ENCODE measurements around the gene ZCCHC7. TPM values are rescaled to one million over a fixed set of nuclear protein-coding genes. Genes with fewer than 3 reads are reported as not detected.

ZCCHC7 gene
- total and polyA plus RNA-seq, 4 donors: 9.8 to 30.5 (median 18.8) TPM

- Histone ChIP-seq H3K4me1 (ENCODE audit: control insufficient read depth in 1 of 2, insufficient read depth in 2 of 2, low read length in 2 of 2) (no peaks in the 10 kb centered on the region), H3K4me3 (ENCODE audit: low read length in 2 of 2) (no peak overlapping the region), H3K9me3 (ENCODE audit: control insufficient read depth, low read length) (no peaks in the 10 kb centered on the region), H3K27me3 (ENCODE audit: control insufficient read depth in 1 of 2, insufficient read depth in 2 of 2, low read length in 1 of 2) (no peaks in the 10 kb centered on the region), H3K36me3 (ENCODE audit: control insufficient read depth in 1 of 2, insufficient read depth in 2 of 2, low read length in 1 of 2) (no peaks in the 10 kb centered on the region), H3K27ac (ENCODE audit: low read depth in 1 of 2, low read length in 2 of 2) (no peak overlapping the region)
- intact Hi-C loops (cut with DNase I): no loop called here
- 95 to 98% methylated on average over 2 of the region's 2 CpGs for WGBS, 2 donors
- no peak for ATAC-seq (ENCODE audit: low FRiP score)
- no peak for DNase-seq
These were observed 134.8 kb downstream of the ZCCHC7 start for GRCh38 chr9:37255187-37255586.

- DNase-seq: no peak
These were observed 135.8 kb downstream of the ZCCHC7 start for GRCh38 chr9:37255944-37256862.

GRCh38 chr9:37259951-37260350 is 139.6 kb downstream of the ZCCHC7 start:
- no peaks in the 10 kb centered on the region for H3K27me3 ChIP-seq (ENCODE audit: control insufficient read depth in 1 of 2, insufficient read depth in 2 of 2, low read length in 1 of 2)
- no peak for ATAC-seq (ENCODE audit: low FRiP score)
- no peaks in the 10 kb centered on the region for H3K36me3 ChIP-seq (ENCODE audit: control insufficient read depth in 1 of 2, insufficient read depth in 2 of 2, low read length in 1 of 2)
- intact Hi-C loops (cut with DNase I): no loop called here
- DNase-seq: no peak
- no peaks in the 10 kb centered on the region for H3K9me3 ChIP-seq (ENCODE audit: control insufficient read depth, low read length)
- H3K4me3 ChIP-seq (ENCODE audit: low read length in 2 of 2): no peak overlapping the region
- no peak overlapping the region for H3K27ac ChIP-seq (ENCODE audit: low read depth in 1 of 2, low read length in 2 of 2)
- no peaks in the 10 kb centered on the region for H3K4me1 ChIP-seq (ENCODE audit: control insufficient read depth in 1 of 2, insufficient read depth in 2 of 2, low read length in 2 of 2)
- WGBS, 2 donors: 93 to 95% methylated on average over 3 of the region's 3 CpGs

More at GRCh38 chr9:37255944-37256862, 135.8 kb downstream of the ZCCHC7 start:
- Histone ChIP-seq H3K36me3 (ENCODE audit: control insufficient read depth in 1 of 2, insufficient read depth in 2 of 2, low read length in 1 of 2) (no peaks in the 10 kb centered on the region), H3K9me3 (ENCODE audit: control insufficient read depth, low read length) (no peaks in the 10 kb centered on the region), H3K27ac (ENCODE audit: low read depth in 1 of 2, low read length in 2 of 2) (no peak overlapping the region), H3K4me1 (ENCODE audit: control insufficient read depth in 1 of 2, insufficient read depth in 2 of 2, low read length in 2 of 2) (no peaks in the 10 kb centered on the region), H3K27me3 (ENCODE audit: control insufficient read depth in 1 of 2, insufficient read depth in 2 of 2, low read length in 1 of 2) (no peaks in the 10 kb centered on the region), H3K4me3 (ENCODE audit: low read length in 2 of 2) (no peak overlapping the region)
- WGBS, 2 donors: 71 to 82% methylated on average over 4 of the region's 4 CpGs
- intact Hi-C loops (cut with DNase I): no loop called here
- ATAC-seq (ENCODE audit: low FRiP score): no peak

- no peaks in the 10 kb centered on the region for H3K27me3 ChIP-seq (ENCODE audit: control insufficient read depth in 1 of 2, insufficient read depth in 2 of 2, low read length in 1 of 2)
- 59 to 74% methylated on average over 4 of the region's 4 CpGs for WGBS, 2 donors
- no peaks in the 10 kb centered on the region for H3K9me3 ChIP-seq (ENCODE audit: control insufficient read depth, low read length)
- intact Hi-C loops (cut with DNase I): no loop called here
- H3K4me1 ChIP-seq (ENCODE audit: control insufficient read depth in 1 of 2, insufficient read depth in 2 of 2, low read length in 2 of 2): no peaks in the 10 kb centered on the region
- DNase-seq: no peak
- no peak for ATAC-seq (ENCODE audit: low FRiP score)
- no peak overlapping the region for H3K4me3 ChIP-seq (ENCODE audit: low read length in 2 of 2)
- no peaks in the 10 kb centered on the region for H3K36me3 ChIP-seq (ENCODE audit: control insufficient read depth in 1 of 2, insufficient read depth in 2 of 2, low read length in 1 of 2)
- H3K27ac ChIP-seq (ENCODE audit: low read depth in 1 of 2, low read length in 2 of 2): no peak overlapping the region
These were observed 142.0 kb downstream of the ZCCHC7 start for GRCh38 chr9:37262410-37262809.

- no peaks in the 10 kb centered on the region for H3K9me3 ChIP-seq (ENCODE audit: control insufficient read depth, low read length)
- ATAC-seq (ENCODE audit: low FRiP score): no peak
- no peaks in the 10 kb centered on the region for H3K4me1 ChIP-seq (ENCODE audit: control insufficient read depth in 1 of 2, insufficient read depth in 2 of 2, low read length in 2 of 2)
- WGBS, 2 donors: 85 to 91% methylated on average over 1 of the region's 1 CpG
- H3K36me3 ChIP-seq (ENCODE audit: control insufficient read depth in 1 of 2, insufficient read depth in 2 of 2, low read length in 1 of 2): no peaks in the 10 kb centered on the region
- H3K27me3 ChIP-seq (ENCODE audit: control insufficient read depth in 1 of 2, insufficient read depth in 2 of 2, low read length in 1 of 2): no peaks in the 10 kb centered on the region
- no peak for DNase-seq
- intact Hi-C loops (cut with DNase I): no loop called here
- no peak overlapping the region for H3K27ac ChIP-seq (ENCODE audit: low read depth in 1 of 2, low read length in 2 of 2)
- H3K4me3 ChIP-seq (ENCODE audit: low read length in 2 of 2): no peak overlapping the region
These were observed 144.2 kb downstream of the ZCCHC7 start for GRCh38 chr9:37264539-37264938.

GRCh38 chr9:37266630-37267029 is 146.3 kb downstream of the ZCCHC7 start:
- Histone ChIP-seq H3K4me3 (ENCODE audit: low read length in 2 of 2) (no peak overlapping the region), H3K36me3 (ENCODE audit: control insufficient read depth in 1 of 2, insufficient read depth in 2 of 2, low read length in 1 of 2) (no peaks in the 10 kb centered on the region), H3K27ac (ENCODE audit: low read depth in 1 of 2, low read length in 2 of 2) (no peak overlapping the region), H3K9me3 (ENCODE audit: control insufficient read depth, low read length) (no peaks in the 10 kb centered on the region), H3K4me1 (ENCODE audit: control insufficient read depth in 1 of 2, insufficient read depth in 2 of 2, low read length in 2 of 2) (no peaks in the 10 kb centered on the region), H3K27me3 (ENCODE audit: control insufficient read depth in 1 of 2, insufficient read depth in 2 of 2, low read length in 1 of 2) (no peaks in the 10 kb centered on the region)
- 96 to 97% methylated on average over 1 of the region's 1 CpG for WGBS, 2 donors
- ATAC-seq (ENCODE audit: low FRiP score) (no peak), DNase-seq (no peak)
- intact Hi-C loops (cut with DNase I): no loop called here

- intact Hi-C loops (cut with DNase I): no loop called here
- Histone ChIP-seq H3K4me1 (ENCODE audit: control insufficient read depth in 1 of 2, insufficient read depth in 2 of 2, low read length in 2 of 2) (no peaks in the 10 kb centered on the region), H3K36me3 (ENCODE audit: control insufficient read depth in 1 of 2, insufficient read depth in 2 of 2, low read length in 1 of 2) (no peaks in the 10 kb centered on the region), H3K27ac (ENCODE audit: low read depth in 1 of 2, low read length in 2 of 2) (no peak overlapping the region), H3K4me3 (ENCODE audit: low read length in 2 of 2) (no peak overlapping the region), H3K27me3 (ENCODE audit: control insufficient read depth in 1 of 2, insufficient read depth in 2 of 2, low read length in 1 of 2) (no peaks in the 10 kb centered on the region), H3K9me3 (ENCODE audit: control insufficient read depth, low read length) (no peaks in the 10 kb centered on the region)
- DNase-seq: no peak
- WGBS, 2 donors: 94 to 97% methylated on average over 5 of the region's 5 CpGs
- no peak for ATAC-seq (ENCODE audit: low FRiP score)
These were observed 148.8 kb downstream of the ZCCHC7 start for GRCh38 chr9:37269221-37269620.

- Histone ChIP-seq H3K27me3 (ENCODE audit: control insufficient read depth in 1 of 2, insufficient read depth in 2 of 2, low read length in 1 of 2) (no peaks in the 10 kb centered on the region), H3K36me3 (ENCODE audit: control insufficient read depth in 1 of 2, insufficient read depth in 2 of 2, low read length in 1 of 2) (no peaks in the 10 kb centered on the region)
These were observed 151.3 kb downstream of the ZCCHC7 start for GRCh38 chr9:37271679-37272078.

GRCh38 chr9:37273595-37273994 is 153.2 kb downstream of the ZCCHC7 start:
- ATAC-seq (ENCODE audit: low FRiP score) (no peak), DNase-seq (no peak)
- H3K9me3 ChIP-seq (ENCODE audit: control insufficient read depth, low read length): peaks cover 2% of the 10 kb centered on the region
- no peak overlapping the region for H3K27ac ChIP-seq (ENCODE audit: low read depth in 1 of 2, low read length in 2 of 2)
- intact Hi-C loops (cut with DNase I): no loop called here
- no peak overlapping the region for H3K4me3 ChIP-seq (ENCODE audit: low read length in 2 of 2)
- no peaks in the 10 kb centered on the region for H3K4me1 ChIP-seq (ENCODE audit: control insufficient read depth in 1 of 2, insufficient read depth in 2 of 2, low read length in 2 of 2)
- H3K36me3 ChIP-seq (ENCODE audit: control insufficient read depth in 1 of 2, insufficient read depth in 2 of 2, low read length in 1 of 2): no peaks in the 10 kb centered on the region
- no peaks in the 10 kb centered on the region for H3K27me3 ChIP-seq (ENCODE audit: control insufficient read depth in 1 of 2, insufficient read depth in 2 of 2, low read length in 1 of 2)

More at GRCh38 chr9:37271679-37272078, 151.3 kb downstream of the ZCCHC7 start:
- H3K4me1 ChIP-seq (ENCODE audit: control insufficient read depth in 1 of 2, insufficient read depth in 2 of 2, low read length in 2 of 2): no peaks in the 10 kb centered on the region
- WGBS, 2 donors: 39 to 59% methylated on average over 6 of the region's 6 CpGs
- no peak overlapping the region for H3K4me3 ChIP-seq (ENCODE audit: low read length in 2 of 2)
- intact Hi-C loops (cut with DNase I): no loop called here
- no peaks in the 10 kb centered on the region for H3K9me3 ChIP-seq (ENCODE audit: control insufficient read depth, low read length)
- DNase-seq: no peak
- ATAC-seq (ENCODE audit: low FRiP score): no peak
- H3K27ac ChIP-seq (ENCODE audit: low read depth in 1 of 2, low read length in 2 of 2): no peak overlapping the region

All from aorta (tissue), 5 donors.